GM21576 (cell line): Measurements from ENCODE around the gene NECTIN1.

Experiments used
- ATAC-seq: cut with Tn5 transposase; IDR thresholded peaks from one replicate; pipeline ENCODE4 v1.9.1; 2021; ENCODE audit warnings: mild to moderate bottlenecking, moderate library complexity; ENCODE audit not compliant: unreplicated experiment

NECTIN1 gene

DNA sequence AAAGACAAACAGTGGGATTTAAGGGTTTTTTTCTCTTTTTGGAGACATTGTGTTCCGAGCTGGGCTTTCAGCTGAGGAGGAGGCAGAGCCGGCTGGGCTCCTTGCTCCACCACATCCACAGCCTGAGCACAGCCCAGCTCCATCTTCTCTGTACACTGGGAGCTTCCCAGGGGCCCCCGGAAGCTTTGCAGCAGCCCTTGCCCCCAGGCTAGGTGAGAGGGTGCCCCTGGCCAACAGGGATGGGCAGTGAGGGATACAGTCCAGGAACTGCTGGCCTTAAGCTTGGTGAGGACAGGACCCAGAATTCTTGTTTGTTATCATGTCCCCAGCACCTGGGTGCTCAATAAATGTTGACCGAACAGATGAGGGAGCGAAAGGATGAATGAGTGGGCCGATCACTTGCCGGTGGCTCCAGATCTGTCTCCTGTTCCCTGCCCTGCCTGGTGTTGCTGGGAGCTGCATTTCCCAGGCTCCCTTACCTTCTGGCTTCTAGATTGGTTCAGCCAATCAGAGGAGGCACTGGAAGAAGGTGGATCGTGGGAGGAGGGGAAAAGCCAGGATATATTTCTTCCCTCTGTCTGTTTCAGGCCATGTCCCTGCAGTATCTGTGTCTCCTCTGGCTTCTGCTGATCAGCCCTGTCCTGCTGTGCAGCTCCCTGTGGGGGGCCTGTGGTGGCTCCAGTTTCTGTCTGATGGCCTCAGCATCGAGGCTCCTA, 26.5 kb upstream of the NECTIN1 start:
- no peak for ATAC-seq

DNA sequence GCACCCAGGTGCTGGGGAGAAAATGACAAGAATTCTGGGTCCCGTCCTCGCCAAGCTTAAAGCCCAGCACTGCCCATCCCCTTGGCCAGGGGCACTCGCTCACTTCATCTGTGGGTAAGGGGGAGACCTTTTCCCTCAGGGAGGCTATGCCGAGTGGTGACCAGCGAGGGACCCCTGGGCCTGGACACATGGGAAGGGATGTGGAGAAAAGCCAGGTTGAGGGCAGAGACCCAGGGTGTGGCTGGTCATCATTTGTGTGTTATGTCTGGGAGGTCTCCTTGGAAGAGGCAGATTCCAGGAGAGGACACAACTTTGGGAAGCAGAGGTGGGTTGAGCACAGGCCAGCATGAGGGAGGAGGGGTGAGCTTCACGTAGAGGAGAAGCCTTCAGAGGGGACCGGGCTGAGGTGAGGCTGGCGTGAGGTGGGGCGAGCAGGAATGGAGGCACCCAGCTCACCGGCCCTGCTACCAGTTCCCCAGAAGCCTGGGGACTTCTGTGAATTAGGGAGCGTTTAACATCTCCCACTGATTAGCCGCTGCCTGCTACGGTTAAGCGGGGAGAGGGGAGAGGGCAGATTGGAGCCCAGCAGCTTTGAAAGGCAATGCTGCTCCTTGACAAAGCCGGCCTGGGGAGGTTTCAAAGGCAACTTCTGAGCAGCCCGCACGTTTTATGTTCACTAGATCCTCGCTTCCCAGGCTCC, 25.8 kb upstream of the NECTIN1 start:
- ATAC-seq: no peak

DNA sequence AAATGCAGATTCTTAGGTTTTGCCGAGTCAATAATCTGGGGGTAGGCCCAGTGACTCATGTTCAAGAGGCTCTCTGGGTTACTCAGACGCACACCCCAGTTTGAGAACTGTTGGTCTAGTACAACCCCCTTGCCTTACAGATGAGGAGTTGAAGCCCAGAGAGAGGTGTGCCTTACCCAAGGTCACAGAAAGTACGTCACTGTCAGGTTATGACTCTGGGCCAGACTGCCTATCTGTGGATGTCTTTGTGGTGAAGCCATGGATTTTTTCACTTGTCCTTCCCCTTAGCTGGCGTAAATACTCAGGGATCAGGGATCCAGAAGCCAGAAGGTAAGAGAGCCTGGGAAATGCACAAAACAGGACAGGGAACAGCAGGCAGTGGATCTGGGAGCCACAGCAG, 25.2 kb upstream of the NECTIN1 start:
- ATAC-seq: no peak

DNA sequence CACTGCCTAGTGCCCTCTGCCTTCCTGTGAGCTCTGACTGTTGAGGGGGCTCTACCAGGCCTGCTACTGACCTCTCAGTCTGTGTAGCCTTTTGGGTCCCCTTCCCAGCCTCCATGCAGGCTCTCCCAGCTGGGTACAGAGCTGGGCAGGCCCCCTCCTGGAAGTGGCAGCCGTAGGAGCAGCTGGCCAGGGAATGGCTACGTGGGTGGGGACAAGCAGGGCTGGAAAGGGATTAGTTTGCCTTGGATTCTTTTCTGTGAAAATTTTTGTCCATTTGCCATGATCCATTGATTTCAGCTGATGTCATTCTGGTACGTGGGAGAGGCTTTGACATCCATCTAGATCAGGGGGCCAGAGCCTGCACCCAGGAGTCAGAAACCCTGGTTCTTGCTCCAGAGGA, 23.9 kb upstream of the NECTIN1 start:
- no peak for ATAC-seq

DNA sequence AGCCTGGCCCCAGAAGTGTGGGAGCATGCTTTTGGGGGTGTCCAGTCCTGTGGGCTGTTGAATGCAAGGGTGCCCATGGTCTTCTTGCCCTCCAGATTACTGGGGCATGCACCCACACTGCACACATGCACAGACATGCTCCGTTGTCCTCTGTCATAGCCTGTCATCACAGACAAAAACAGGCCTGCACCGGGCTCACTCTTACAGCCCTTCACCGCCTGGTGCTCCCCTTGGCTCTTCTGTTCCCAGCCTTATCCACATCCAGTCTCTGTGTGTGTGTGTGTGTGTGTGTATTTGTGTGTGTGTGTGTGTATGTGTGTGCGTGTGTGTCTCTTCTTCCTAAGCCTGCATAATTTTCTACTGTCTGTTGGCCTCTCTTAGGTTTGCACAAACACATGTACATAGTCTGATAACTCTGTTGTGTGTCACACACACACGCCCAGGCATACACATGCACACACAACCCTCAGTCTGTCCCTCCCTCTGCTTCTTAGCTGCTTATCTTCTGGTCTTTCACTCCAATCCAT, 23.4 kb upstream of the NECTIN1 start:
- no peak for ATAC-seq

DNA sequence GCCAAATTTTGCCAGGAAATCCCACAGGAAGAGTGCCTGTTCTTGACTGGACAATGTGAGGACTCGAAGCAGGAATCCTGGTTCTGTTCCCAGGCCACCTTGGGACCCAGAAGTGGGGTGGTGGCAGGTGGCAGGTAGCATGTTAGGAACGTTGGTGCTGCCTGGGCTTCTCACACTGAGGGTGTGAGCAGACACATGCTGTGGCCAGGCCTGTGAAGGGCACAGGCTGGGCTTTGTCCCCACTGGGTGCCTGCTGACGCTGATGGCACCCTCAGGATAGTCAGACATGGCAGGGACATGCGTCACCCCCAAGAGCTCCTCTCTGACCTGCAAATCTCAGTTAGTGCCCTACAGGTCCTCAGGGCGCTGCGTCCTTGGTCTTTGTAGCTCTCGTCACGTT, 21.1 kb upstream of the NECTIN1 start:
- ATAC-seq: no peak

DNA sequence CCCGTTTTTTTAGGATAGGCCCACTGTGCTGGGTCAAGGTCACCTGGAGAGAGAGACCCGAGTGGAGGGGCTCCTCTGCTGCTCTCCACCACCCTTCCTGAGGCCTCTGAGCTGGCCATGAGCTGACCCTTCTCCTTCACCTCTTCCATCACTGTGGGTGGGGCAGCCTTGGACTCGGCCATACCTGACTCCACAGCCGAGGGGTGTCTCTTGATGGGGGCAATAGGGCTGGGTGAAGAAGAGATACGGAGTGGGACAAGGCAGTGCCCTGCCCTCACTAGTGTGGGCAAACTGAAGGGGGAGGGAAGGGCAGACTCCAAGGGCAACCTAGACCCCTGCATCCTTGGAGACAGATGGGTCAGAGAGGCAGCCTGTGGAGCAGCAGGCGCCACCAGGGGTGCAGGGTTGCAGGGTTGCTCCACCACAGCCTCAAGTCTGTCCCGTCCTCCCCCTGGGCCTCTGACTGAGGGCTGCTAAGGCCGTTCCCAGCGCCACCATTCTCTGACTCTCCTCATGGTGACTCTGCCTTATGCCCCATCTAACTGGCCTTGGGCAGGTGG, 20.1 kb upstream of the NECTIN1 start:
- no peak for ATAC-seq

DNA sequence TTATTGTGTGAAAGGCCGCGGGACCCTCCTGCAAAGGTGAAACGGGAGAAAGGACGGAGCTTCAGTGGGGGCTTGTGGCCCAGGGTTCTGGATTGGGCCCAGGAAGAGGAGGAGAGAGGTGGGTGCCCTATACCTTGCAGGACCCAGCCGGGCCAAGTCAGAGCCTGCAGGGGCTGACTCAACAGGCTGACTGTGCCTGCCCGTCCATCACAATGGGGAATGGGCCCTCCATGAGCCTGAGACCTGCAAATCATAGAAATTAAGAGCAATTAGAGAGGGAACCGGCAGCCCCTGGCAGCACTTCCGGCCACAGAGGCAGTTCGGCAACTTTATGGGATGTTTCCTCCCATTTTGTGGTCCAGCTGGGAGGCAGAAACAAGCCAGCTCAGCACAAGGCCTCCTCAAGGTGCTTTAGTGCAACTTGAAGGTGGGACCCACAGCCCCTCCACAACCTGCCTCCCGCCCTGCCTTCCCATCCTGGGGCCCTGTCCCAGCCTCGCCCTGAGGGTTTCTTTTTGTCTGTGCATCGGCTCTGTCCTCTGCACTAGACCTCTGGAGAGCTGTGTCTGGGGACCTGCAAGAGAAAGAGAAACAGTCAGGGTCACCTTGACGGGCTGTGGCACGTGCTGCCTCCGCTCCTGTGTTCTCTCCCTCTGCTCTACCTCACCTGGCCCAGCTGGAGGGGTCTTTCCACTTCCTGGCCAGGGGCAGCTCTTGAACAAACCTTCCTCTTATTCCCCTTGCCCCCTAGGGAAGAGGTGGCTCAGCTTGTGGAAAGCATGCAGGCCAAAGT, 19.1 kb upstream of the NECTIN1 start:
- ATAC-seq: no peak

DNA sequence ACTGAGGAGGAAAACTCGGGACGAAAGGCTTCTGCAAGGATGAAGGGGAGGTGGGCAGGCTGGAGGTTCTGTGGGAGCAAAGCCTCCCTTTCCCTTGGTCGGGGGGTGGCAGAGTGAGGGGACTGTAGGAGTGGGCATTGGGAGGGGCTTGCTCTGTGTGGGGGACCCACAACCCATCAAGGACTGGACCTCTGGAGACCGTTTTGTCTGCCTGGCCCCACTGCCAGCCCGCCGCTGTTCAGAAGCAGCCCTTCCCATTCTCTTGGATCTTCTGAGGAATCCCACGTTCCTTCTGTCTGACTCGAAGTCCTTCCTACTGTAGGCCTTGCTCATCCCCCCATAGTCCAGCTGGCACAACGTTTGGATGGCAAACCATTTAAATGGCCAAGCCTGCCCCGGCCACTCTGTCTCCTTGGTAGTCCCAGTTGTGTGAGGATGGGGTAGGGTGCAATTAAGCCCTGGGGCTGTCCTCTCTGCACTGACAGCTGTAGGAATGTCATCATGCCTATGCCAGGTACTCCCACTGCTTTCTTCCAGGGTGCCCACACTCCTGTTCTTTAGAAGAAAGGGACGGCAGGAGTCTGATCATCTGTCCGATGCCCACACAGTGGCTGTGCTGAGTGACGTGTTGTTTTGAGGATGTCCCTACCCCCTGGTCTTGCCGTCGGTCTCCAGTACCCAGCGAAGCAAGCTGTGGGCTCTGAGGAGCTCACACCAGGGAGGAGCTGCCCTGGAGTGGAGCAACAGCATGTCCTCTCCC, 17.0 kb upstream of the NECTIN1 start:
- no peak for ATAC-seq

DNA sequence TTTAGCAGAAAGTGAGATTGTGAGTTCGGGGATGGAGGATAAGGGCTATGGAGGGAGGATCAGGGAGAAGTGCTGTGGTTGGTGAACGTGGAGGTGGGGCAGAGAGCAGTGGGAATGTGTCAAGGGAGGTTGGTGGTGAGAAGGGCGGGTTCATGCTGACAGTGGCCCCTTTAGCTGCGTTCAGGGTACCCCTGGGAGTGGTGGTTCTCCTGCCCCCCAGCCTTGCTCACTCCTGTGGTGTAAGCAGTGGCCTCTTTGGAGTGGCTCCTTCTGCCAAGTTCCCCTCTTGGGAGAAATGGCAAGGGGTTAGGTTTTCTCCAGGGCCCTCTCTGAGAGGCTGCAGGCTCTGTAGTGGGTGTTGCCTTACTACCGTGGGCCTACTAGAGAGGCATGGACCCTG, 16.1 kb upstream of the NECTIN1 start:
- ATAC-seq: no peak

DNA sequence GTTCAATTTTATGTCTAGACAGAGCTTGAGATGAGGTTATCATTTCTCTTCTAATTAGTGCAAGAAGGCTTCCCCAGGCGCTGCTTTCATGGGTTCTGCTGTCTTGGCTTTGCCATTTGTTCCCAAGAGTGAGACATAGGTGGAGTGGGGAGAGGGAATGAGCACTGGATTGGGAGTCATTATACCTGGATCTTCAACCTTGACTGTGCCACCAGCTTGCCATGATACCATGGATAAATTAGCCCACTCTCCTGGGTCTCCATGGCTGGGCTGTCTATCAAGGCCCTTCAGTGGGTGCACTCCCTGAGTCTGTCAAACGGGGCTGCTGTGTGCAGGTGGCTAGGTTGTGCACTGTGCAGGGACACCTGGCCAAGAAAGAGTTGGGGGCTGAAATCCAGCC, 15.6 kb upstream of the NECTIN1 start:
- no peak for ATAC-seq

DNA sequence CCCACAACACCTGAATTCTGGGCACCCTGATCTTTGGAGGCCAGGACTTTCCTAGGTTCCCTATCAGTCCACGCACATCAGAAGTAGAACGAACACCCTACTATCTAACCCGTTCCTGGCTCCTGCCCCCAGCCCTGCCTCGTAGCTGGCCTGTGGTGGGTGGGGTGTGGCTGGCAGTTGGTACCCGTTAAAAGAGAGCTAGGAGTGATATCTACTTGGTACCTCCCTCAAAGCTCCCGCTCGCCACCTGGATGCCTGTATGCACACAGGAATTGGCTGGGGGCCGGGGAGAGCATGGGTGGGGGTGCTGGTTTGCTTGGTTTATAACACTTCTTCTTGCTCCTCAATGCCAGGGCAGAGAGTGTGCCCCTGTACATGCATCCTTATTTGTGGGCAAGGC, 14.0 kb upstream of the NECTIN1 start:
- ATAC-seq: no peak

DNA sequence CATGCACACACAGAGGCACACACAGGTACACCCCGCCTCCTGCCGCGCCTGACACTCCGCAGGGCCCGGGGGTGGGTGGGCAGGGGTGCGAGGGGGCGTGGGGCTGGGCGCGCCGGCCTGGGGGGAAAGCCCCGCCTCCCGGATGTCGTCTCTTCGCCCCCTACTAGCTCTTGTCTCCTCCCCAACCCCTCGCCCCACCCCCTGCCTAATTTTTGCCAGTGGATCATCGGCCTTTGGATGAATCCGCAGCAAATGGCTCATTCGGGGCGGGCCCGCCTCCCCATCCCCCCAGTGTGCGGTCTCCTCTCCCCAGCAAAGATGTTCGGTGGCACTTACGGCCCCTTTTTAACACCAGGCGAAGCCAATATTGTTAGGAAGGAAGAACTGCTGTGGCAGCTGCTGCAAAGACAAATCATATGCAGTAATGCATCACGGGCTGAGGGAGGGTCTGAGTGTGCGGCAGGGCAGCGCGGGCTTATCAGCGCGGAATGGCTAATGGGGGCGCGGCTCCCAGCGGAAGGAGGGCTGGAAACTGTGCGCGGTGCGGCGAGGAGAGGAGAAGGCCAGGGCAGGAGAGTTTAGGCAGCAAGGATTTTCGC, 13.4 kb upstream of the NECTIN1 start:
- ATAC-seq: no peak

DNA sequence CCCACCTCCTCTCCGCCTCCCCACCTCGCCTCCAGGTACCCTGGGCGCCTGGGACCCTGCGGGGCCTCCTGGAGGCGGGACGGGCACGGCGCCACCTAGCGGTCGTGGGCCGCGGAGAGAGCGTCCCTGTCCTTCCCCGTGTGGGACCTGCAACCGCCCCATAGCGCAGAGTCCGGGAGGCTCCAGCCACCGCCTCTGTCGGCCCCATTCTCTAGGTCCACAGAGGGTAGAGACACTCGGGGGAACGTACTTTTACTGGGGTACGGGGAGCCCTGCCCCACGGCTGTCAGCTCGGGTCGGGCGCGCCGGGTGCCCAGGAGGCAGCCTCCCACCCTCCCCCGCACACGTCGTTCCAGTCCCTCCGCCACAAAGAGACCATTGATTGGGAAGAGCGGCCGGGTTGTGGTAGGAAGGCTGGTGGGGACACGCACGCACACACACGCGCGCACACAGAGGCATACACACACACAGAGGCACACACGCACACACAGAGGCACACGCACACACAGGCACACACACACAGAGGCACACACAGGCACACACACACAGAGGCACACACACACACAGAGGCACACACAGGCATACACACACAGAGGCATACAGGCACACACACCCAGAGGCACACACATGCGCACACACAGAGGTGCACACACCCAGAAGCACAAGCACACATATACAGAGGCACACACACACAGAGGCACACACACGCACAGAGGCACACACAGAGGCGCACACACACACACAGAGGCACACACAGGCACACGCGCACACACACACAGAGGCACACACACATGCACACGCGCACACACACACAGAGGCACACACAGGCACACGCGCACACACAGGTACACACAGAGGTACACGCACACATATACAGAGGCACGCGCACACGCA, 12.6 kb upstream of the NECTIN1 start:
- no peak for ATAC-seq

DNA sequence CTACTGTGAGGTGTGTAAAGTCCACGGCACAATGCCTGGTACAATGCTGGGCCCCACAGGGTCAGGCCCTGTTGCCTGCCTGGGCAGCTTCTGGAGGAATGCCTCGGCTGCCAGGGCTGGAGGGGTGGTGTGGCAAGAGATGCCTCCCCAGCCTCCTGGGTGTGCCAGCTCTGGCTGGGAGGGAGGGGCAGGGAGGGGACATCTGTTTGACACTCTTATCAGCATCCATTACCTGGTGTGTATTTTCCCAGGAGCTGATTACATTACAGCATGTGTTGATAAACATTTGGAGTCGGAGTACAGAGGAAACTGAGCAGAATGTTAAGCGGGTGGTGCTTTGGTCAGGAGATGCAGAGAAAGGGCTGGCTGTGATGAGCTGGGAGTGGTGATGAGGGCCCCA, 11.0 kb upstream of the NECTIN1 start:
- ATAC-seq: no peak

DNA sequence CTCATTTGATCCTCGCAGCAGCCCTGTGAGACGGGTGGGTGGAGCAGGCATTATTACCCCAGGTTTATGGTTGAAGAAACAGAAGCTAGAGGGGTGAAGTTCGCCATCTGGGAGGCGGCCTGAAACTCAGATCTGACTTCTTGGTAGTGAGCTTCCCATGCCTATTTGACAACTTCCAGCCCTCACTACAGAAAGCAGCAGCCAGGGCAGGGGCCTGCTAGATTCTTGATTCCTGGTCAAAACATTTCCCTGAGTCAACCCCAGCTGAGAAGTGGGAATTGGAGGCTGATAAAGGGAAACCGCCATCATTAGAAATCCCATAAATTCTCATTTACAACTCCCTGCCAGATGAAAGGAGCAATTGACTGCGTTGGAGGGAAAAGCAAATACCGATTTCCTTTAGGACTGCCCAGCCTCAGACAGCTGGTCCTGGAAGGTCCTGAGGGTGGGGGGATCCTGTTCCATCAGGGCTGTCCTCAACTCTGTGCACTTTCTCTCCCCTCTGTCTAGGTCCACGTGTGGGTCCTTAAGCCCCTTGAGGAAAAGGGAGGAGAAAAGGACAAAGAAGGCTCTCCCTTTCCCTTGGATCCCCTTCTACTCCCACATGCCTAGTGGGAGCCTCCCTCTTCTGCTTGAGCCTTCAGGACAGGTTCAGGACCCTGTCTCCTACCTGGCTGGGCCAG, 10.2 kb upstream of the NECTIN1 start:
- no peak for ATAC-seq

DNA sequence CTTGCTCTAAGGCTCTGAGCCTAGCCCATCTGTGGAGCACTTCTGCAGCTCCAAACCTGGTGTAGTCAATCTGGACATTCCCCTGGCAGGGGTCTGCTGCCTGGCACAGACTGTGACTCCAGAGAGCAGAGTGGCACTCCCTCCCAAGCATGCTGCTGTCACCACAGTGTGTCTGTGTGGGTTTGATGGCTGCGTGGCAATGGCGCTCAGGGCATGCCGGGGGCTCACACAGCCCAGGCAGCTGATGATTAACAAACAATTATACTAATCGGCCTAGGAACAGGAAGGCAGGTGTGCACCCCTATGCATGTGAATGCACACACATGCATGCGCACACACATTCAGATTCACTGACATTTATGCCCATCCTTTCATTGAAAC, 9.0 kb upstream of the NECTIN1 start:
- no peak for ATAC-seq

DNA sequence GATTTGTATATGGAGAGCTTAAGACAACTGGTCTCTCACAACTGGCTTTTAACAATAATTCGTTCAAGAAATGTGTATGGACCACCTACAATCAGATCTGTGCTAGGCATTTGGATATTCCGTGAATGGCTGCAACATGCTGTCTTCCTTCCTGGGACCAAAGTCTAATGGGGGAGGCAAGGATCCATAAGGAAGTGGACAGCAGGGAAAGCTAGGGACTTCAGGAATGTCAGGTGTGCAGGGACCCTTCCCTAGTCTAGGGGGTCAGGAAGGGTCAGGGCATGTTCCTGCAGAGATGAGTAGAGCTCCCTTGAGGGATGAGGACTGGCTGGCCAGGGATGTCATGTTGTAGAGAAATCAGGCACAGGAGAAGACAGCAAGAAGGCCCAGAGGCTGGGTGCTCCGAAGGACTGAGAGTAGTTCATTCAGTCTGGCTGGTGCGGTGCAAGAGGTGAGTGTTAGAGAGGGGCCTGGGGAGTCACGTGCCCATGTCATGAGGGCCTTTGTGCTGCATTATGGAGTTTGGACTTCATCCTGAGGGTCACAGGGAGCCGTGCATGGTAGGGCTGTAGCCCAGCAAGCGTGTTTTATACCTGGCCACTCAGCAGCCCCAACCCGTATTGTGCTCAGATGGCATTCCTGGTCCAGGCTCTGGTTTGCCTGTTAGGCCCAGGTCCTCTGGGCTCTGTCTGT, 8.5 kb upstream of the NECTIN1 start:
- no peak for ATAC-seq
